GM21381 (cell line): ENCODE data around the gene CCN5.
"Not testable (repeated sequence)": the region's sequence is repeated elsewhere in the genome, so short reads cannot be mapped to it uniquely, and the experiment has no call there.

ENCODE experiments used
- ATAC-seq: cut with Tn5 transposase; IDR thresholded peaks from one replicate; pipeline ENCODE4 v1.9.1; 2021; ENCODE audit warnings: mild to moderate bottlenecking, moderate library complexity; ENCODE audit not compliant: unreplicated experiment

CCN5 gene

DNA sequence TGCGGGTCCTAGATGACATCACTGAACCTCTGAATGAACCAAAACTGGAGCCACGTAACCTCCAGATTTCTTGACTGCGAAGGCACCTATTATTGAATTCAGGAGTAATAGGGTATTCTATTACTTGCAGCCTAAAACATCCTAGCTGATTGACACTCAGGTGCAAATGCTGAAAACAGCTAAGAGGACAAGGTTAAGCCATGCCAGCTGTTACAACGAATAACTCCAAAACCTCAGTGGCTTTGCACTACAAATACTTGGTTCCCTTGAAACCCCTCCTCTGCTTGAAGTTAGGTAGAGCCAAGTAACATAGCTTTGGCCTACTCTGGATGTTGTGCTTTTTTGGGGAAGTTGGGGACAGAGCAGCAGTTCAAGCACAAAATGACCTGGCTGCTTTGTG, 21.0 kb upstream of the CCN5 start:
- ATAC-seq: no peak

DNA sequence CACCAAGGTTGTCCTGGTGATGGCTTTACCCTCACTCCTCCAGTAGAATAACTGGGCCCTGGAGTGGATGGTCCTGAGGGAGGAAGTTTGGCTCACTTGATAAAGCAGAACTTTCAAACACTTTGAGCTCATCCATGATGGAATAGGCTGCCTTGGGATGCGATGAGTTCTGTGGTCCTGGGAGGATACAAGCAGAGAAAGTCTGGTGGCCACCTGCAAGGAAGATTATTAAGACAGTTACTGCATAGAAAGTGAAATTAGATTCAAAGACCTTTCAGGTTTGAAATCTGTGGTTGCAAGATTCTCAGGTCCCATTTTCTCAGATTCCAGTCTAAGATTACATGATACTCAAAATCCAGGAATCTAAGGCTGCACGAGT, 19.9 kb upstream of the CCN5 start:
- peak; percentile 17 for ATAC-seq

DNA sequence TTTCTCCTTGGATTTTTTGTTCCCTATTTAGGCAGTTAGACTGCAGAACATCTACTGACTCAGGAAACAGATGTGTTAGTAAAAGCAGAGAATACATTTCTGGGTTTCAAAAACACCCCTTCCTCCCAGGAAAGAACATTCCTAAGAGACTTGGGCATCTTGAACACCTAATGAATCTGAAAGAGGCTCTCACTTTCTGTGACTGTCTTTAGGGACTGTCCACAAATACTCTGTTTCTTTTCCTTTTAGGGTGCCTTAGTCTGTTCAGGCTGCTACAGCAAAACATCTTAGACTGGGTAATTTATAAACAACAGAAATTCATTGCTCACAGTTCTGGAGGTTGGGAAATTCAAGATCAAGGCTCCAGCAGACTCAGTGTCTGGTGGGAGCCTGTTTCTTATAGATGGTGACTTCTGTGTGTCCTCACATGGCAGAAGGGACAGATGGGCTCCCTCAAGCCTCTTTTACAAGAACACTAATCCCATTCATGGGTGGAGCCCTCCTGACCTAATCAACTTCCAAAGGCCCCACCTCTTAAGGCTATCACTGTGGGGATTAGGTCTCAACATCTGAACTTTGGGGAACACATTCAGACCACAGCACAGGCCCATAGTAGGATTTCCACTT, 19.4 kb upstream of the CCN5 start:
- peak; percentile 48 for ATAC-seq

DNA sequence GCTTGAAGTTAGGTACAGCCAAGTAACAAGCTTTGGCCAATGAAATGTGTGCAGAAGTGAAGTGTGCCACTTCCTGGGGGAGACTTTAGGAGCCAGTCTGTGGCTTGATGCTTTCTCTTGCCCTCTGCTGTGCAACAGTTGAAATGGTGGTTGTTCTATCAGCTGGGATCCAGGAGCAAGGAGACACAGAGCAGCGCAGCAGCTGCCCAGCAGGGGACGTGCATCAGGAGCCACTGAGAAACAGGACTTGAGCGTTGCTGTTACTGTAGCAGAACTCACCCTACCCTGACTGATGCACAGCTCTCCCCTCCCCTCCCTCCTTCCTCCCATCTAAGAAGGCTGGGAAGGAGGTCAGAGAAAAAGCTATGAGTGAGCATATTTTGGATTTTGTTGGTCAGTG, 18.9 kb upstream of the CCN5 start:
- no peak for ATAC-seq

DNA sequence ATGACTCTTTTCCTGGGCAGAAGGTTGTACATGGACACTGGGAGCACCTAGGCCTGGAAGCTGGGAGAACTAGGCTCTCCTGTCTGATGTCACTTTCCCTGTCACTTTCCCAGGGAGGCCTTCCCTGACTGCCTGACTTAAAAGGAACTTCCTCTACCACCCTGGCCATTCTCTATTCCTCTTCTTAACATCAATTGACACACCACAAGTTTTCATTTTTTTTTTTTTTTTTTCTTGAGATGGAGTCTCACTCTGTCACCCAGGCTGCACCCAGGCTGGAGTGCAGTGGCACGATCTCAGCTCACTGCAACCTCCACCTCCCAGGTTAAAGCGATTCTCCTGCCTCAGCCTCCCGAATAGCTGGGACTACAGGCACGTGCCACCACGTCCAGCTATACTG, 18.1 kb upstream of the CCN5 start:
- ATAC-seq: not testable (repeated sequence)

DNA sequence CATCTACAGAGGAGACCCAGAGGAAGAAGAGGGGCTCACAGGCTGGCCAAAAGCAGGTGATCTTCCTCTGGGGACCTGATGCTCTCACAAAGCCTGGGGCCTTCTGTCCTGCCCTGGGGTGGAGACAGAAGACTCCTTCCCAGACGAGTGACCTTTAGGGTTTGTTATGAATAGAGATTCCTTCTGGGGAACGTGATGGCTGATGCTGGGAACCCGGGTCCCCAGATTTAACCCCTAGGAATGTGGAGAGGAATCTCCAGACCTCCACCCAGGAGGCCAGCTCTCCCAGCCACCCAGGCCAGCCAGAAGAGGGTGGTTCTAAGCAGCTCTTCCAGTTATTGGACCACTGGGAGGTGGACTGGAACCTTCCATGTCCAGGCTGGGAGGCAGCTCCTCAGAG, 16.8 kb upstream of the CCN5 start:
- ATAC-seq: no peak

DNA sequence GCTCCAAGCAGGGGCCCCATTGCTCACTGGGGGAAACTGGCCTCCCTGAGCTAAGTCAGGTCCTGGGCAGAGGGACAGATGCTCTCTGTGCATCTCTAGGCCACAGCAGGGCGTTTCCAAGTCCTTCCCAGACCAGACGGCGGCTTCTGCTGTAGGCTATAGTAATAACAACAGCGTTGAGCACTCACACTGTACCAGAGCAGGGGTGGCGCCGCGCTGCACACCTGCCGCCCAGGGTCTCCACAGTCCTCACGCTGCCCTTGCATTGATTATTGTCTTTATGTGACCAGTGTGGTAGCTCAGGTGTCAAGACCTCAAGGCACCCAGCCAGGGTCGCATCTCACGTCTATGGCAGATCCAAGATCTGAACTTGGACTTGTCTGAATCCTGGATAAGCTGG, 14.9 kb upstream of the CCN5 start:
- no peak for ATAC-seq

DNA sequence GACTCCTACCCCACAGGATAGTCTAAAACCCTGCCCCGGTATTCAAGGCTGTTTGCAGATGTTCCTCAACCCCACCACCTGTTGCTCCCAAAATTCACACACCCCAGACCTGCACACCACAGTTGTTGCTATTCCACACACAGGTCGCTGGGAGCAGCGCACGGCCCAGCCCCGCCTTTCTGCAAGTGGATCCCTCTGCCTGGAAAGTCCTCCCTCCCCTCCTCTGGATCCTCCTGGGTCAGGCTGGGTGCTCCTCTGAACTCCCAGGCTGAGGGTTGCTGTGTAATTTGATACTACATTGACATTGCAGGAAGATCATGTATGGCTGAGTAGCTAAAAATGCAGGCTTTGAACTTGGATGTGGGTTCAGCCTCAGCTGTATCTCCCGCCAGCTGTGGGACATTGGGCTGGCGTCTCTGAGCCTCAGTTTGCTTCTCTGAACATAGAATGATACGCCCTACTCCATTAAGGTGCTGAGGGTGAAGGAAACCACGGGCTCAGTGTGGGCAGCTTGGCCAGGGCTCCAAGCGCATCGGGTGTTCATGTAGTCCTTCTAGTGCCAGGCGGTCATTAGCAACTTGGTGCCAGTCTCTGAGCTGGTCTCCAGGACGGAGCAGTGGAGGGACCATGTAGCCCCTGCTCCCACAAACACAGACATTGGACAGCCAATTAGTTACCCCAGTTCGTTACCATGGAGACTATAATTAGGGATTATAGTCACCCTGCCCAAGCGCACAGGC, 13.9 kb upstream of the CCN5 start:
- ATAC-seq: no peak

DNA sequence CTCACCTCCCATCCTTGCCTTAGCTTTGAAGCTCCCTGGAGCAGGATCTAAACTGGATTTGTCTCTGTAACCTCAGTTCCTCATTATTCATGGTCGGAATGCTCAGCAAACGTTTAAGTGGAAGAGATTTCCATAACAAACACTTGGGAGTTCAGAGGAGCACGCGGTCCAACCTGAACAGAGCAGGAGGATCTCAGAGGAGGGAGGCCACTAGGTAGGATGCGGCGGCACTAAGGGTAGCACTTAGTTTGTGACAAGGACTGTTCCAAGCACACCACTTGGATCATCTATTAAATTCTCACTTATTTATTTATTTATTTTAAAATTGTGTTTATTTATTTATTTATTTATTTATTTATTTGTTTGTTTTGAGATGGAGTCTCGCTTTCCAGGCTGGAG, 13.3 kb upstream of the CCN5 start:
- no peak for ATAC-seq

DNA sequence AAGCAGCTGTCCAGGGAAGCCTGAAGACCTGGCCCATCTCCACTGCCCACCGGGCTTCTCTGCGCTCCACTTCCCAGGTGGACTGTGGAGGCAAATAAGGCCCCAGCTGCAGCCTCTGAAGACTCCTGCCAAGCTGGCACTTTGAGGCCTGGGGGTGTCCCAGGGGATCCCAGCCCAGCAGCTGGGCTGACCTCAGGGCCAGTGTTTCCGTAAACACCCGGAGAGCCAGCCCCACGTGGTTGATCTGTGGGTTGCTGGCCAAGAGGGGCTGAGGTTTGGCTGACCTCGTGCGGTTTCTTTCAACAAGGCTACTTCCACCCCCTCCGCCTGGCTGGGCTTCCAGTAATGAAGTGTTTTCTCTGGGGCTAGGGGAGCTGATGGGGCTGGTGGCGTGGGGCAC, 12.4 kb upstream of the CCN5 start:
- peak; percentile 71 for ATAC-seq

DNA sequence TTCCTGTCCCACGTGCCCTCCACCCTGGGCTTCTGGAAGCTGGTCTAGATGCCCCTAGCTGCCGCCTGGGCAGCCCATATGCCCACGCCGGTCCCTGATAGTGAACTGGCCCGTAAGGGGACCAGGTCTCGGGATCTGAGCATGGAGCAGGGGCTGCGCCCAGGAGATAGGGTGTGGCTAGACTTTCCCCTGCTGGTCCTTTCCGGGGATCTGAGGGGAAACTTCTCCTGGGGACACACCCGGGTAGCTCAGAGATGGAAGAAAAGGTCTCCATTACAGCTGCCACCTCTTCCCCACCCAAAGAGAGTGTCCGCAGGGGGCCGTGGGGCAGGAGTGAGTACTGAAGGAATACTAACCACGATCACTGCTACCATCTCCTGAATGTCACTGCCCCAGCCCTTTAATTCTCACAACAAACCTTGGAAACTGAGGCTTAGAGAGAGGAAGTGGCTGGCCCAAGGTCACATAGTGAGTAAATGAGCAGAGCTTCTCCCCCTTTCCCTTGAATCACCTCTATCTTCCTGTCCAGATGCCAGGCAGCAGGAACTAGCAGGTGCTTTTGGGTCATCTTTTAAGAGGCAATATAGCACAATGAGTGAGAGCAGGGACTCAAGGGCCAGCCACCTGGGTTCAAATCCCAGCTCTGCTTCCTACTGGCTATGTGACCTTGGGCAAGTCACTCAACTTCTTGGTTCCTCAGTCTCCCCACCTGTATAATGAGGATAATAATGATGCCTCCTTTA, 11.8 kb upstream of the CCN5 start:
- ATAC-seq: no peak

DNA sequence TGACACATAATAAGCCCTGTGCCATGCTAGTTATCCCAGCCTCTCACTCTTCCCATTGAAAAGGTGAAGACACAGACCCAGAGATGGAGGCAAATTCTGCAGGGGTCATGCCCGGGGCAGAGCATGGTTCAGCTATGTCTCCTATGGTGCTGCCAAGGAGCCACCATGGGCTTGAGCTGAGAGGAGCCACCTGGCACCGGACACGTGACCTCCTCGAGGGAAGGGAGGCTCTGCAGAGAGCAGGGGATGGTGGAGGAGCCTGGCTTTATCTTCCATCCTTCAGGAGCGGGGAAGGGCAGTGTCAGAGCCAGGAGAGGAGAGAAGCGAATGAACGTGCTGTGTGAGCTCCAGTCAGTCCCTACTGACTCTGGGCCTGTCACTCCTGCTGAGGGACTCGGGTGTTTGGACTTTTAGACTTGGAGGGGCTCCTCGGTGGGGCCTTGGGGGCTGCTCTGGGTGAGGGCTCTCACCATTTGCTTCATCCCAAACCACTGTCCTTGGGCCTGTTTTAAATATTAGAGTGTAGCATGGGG, 11.1 kb upstream of the CCN5 start:
- ATAC-seq: no peak

DNA sequence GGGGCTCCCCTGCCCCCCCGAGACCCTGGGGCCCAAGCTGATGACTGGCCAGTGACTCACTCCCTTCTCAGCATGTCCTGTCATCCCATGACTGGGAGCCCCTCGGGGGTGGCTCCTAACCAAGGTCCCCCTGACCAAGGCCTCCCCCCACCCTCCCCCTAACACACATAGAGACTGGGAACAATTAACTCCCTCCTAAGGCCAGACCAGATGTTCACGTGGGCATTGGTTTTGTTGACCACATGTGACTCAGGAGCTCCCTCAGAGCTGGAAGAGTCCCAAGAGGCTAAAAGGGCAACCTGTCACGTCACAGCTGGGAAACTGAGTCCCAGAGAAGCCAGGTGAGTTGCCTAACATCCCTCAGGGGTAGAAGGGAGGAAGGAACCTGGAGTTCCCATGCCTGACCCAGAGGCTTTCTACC, 10.6 kb upstream of the CCN5 start:
- ATAC-seq: no peak

DNA sequence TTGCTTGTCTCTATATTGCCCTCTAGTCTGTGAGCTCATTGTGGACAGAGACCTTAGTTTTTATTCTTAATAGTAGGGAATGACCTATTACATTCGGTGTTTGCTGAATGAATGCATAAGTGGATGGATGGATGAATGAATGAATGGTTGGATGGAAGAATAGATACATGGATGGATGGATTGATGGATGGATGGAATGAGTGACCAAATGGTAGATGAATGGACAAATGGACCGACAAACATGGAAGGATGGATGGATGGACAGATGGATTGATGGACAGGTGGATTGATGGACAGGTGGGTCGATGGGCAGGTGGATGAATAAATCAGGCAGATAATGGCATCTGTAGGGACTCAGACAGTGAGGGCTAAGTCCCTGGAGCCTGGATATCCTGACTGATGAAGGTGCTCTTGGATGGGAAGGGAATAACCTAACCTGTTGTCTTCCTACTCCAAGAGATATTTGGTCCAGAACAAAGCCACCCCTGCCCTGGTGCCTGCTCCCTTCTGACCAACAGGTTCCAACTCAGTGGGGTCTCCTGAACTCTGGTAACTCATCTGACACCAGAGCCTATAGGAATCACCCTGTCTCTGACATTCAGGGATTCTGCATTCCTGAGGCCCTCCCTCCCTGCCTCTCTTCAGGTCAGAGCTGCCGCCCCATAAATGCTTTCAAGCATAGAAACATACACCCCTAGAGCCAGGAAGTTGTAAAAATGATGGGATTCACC, 9.6 kb upstream of the CCN5 start:
- ATAC-seq: no peak

DNA sequence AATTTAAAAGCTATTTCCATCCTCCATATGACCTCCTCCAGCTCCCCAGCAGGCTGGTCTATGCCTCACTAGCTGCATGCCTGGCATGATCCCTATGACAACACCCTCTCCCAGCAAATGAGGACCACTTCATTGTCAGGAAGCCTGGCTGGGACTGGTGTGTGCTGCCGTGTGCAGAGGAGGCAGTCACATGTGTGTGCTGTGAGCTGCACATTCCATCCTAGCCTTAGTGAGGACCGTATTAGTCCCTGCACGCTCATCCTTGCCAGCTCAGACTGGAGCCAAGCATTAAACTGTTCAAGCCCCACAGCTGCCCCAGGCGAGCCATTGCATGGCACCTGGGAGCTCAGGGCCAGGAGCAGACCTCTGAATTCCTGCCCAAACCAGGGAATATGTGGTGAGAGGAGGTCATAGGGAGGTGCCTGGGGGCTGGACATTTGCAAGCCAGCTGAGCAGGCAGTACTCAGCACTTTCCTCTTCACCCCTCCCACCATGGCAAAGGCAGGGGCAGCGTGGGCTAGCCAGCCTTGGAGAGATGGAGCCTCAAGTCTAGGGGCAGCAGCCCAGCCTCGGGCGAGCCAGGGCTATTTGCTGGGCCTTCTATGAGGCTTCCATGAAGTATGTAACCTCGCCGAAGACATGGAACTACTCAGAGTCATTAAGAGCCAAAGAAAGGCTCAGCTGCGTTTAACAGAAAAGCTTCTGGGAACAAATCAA, 8.7 kb upstream of the CCN5 start:
- ATAC-seq: no peak

DNA sequence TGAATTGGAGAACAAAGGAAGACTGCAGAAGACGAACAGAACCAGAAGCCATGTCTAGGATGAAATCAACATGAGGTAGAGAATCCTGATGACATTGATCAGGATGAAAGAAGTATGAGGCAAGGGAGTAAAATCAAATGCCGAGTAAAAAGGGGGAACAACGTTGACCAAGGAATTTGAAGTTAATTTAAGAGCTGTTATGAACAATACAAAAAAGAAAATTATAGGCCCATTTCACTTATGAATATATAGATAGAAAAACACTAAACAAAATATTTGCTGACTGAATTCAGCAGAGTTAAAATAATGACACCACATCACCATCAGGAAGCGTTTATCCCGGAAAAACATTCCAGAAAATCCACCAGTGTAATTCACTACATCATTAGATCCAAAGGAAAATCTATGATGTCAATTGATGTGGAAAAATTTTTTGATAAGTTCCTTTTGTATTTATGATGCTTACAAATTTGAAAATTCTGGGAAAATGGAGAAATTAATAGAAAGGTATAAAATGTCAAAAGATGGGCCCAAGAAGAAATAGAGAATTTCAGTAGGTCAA, 8.1 kb upstream of the CCN5 start:
- ATAC-seq: no peak

DNA sequence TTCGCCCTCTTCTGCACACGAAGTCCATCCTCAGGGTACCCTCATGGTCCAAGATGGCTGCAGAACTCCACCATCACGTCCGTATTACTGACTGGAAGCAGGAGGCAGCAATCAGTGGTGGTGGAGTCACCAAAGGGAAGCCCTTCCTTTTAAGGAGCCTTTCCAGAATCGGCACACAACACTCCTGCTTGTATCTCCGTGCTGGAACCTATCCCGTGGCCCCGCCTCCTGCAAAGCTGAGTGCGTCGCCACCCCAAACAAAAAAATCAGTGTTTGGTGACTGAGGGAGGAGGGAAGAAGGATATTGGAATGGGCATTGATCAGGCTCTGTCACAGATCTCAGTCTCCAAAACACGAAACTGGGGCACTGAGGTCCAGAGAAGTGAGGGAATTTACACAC, 5.8 kb upstream of the CCN5 start:
- ATAC-seq: no peak

DNA sequence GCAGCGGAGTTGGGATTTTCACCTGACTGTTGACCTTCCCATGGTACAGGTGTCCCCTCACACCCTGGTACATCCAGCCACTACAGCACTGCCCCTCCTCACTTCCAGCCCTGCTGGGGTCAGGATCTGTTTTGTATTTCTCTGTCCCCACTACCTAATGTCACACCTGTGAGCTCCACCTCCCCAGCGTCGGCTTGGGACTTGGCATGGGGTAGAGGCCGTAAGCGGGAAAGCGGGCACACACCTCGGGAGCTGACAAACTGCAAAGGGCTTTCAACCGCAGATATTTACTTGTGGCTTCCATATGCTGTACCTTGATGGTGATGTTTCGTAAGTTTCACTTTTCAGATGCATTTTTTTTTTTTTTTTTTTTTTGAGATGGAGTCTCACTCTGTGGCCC, 5.4 kb upstream of the CCN5 start:
- no peak for ATAC-seq

DNA sequence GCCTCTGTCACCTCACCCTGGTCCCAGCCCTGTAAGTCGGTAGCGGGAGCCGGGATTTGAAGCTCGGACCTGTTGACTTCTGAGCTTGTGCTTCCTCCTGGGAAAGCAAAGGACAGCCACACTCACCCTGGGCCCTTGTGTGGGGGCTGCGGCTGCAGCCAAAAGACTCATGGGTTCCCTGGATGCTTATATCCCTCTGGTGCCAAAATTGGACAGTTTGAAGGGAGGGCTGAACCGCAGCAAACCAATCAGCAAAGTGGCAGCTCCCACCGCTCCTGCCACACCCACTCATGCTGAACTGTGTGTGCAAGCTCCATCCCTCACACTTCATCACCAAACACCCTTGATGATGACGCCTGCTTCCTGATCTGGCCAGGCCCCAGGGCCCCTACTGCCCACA, 3.9 kb upstream of the CCN5 start:
- ATAC-seq: no peak

DNA sequence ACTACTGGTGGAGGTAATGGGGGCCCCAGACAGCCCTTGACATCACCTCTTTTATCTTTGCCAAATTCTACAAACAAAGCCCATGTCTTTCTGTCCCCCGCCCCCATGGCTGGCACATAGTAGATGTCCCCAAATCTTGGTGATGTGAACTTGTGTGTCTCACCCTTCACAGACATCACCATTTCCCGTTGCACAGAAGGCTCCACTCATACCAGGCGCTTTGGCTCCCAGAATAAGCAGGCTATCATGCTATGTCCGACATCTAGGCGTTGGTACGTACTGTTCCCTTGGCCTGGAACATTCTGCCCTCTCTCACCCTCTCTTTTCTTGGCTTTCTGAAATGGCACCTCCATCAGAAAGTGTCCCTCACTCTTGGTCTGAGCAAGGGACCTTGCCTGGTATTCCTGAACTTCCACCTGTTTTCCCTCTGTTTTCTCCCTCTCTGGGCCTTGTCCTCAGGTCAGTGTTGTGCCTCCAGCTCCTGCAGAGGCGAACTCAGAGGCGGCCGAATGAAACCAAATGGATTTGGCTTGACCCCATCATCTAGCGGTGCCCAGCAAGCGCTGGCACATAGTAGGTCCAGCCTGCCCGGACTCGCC, 968 bp upstream of the CCN5 start:
- no peak for ATAC-seq
